ENCODE data around the gene OR9Q1. TPM values are rescaled to one million over a fixed set of nuclear protein-coding genes. Genes with fewer than 3 reads are reported as not detected.

The OR9Q1 gene
- total and polyA plus RNA-seq, 2 of the 13 experiments (the other 11 are each of a cell fraction or from before 2014, with no cell fraction given), result not detected

- H4K20me1 ChIP-seq (ENCODE audit: insufficient read depth, low read length), result no peaks in the 10 kb centered on the region
- peak overlapping the region; percentile 50 for H3K4me2 ChIP-seq (ENCODE audit: low read depth, low read length)
- in situ Hi-C loops (cut with HindIII; ENCODE audit: extremely low pct_ligation_motif_present, low pct_unique_long_range_greater_than_20kb) (no loop called here), intact Hi-C loops (cut with micrococcal nuclease; ENCODE audit: unreplicated experiment) (loop anchor here (10.0 kb wide), 1 partner anchor 454 kb away; no protein-coding TSS in a partner anchor)
- no TSS peak for BruUV-seq (replicated peaks)
- H3K9ac ChIP-seq (ENCODE audit: insufficient read depth, low read depth, low read length), result peak overlapping the region; percentile 39
- H3K4me3 ChIP-seq (replicated peaks in 1 of 3; ENCODE audit: insufficient read depth in 1 of 3, low read depth in 2 of 3, low read length in 3 of 3), result peak overlapping the region in 1 of 3 experiments; percentile 35; a peak in 1 of 6 replicates
- DNase-seq (ENCODE audit: low spot score), result peak; percentile 91
- H3K27ac ChIP-seq (ENCODE audit: extremely low read length, insufficient read depth, low read length), result peak overlapping the region; percentile 60
- CTCF ChIA-PET (ENCODE audit: low intra/inter-chr PET ratio, low total read pairs), result no interaction called here
- no peaks in the 10 kb centered on the region for H3K27me3 ChIP-seq (ENCODE audit: control insufficient read depth in 1 of 2, insufficient read depth in 2 of 2, low read length in 2 of 2)
- WGBS (ENCODE audit: low lambda C conversion rate), result 34% methylated on average over 6 of the region's 6 CpGs
- H3K79me2 ChIP-seq (ENCODE audit: insufficient read depth, low read length), result no peaks in the 10 kb centered on the region
- peak; percentile 94 for FAIRE-seq
- H3K36me3 ChIP-seq (replicated peaks in 1 of 2; ENCODE audit: control insufficient read depth in 1 of 2, insufficient read depth in 2 of 2, low read length in 2 of 2), result no peaks in the 10 kb centered on the region
- peak; percentile 86 for ATAC-seq
- peaks cover 94% of the 10 kb centered on the region for H3K4me1 ChIP-seq (ENCODE audit: insufficient read depth, low read length)
- H3K9me3 ChIP-seq (ENCODE audit: low read length), result no peaks in the 10 kb centered on the region
- H2AFZ ChIP-seq (ENCODE audit: low read length), result no peak overlapping the region
- POLR2A ChIA-PET, result interaction anchor here (1.0 to 1.3 kb wide), 3 partner anchors 9 to 225 kb away, joined by 3 to 4 read pairs (median 3); no protein-coding TSS in a partner anchor
- no peak for TF ChIP-seq BCL3 (CRISPR knock-in tag; IDR thresholded peaks at IDR 0.05)
- no peak for TF ChIP-seq YEATS2 (CRISPR knock-in tag; IDR thresholded peaks at IDR 0.05; ENCODE audit: borderline replicate concordance)
- TF ChIP-seq FOXP1 (IDR thresholded peaks at IDR 0.05), result no peak
- TF ChIP-seq FOXP1 (CRISPR knock-in tag; IDR thresholded peaks at IDR 0.05), result peak; percentile 52; the same call in 1 of the 2 replicates
- TF ChIP-seq RBM22 (optimal IDR thresholded peaks at IDR 0.05; ENCODE audit: low read length), result no peak
- TF ChIP-seq ZNF496 (CRISPR knock-in tag; IDR thresholded peaks at IDR 0.05; ENCODE audit: insufficient replicate concordance), result no peak
- TF ChIP-seq ZNF234 (CRISPR knock-in tag; conservative IDR thresholded peaks at IDR 0.05), result no peak
- no peak for TF ChIP-seq BATF2 (CRISPR knock-in tag; IDR thresholded peaks at IDR 0.05)
- no peak for TF ChIP-seq KIAA2018 (CRISPR knock-in tag; IDR thresholded peaks at IDR 0.05; ENCODE audit: borderline replicate concordance)
- 0 out of 2 replicates have a peak, but pooled peaks have one; percentile 33 for TF ChIP-seq IRF2 (CRISPR knock-in tag; IDR thresholded peaks at IDR 0.05)
- TF ChIP-seq ZNF652 (CRISPR knock-in tag; IDR thresholded peaks at IDR 0.05; ENCODE audit: borderline replicate concordance, low read depth), result no peak; the same call in 1 of the 2 replicates
Observed at GRCh38 chr11:58060939-58061672, 37.4 kb downstream of the OR9Q1 start.
